Calu3 (cell line): ENCODE measurements around the gene PTAFR. TPM values are rescaled to one million over a fixed set of nuclear protein-coding genes. Genes with fewer than 3 reads are reported as not detected.

Source experiments
- BruUV-seq: library from RNA; stranded (reverse); fragments of 400-500 nt; replicated peaks from 2 replicates; lab custom pipeline; 2021; lab: Mats Ljungman, UMichigan
- CTCF ChIA-PET: fragments of 300-600 bp; sonication (Branson Sonifier 250); formaldehyde crosslinking; loops from one replicate; lab custom pipeline; 2022; ENCODE audit warnings: antibody characterized with exemption; lab: Charles Lee
- DNase-seq: peaks from one replicate; pipeline ENCODE4 v3.0.0; 2022
- H3K27ac Mint-ChIP-seq: one replicate; pipeline ENCODE4 v1.8.0; 2022; ENCODE audit warnings: mixed read lengths; ENCODE audit not compliant: unreplicated experiment
- H3K27me3 Mint-ChIP-seq: one replicate; pipeline ENCODE4 v1.8.0; 2022; ENCODE audit warnings: mixed read lengths; ENCODE audit not compliant: unreplicated experiment
- H3K36me3 Mint-ChIP-seq: one replicate; pipeline ENCODE4 v1.8.0; 2022; ENCODE audit warnings: mild to moderate bottlenecking, moderate library complexity, mixed read lengths; ENCODE audit not compliant: insufficient read depth, unreplicated experiment
- H3K4me1 Mint-ChIP-seq: one replicate; pipeline ENCODE4 v1.8.0; 2022; ENCODE audit warnings: mild to moderate bottlenecking, low read depth, mixed read lengths; ENCODE audit not compliant: unreplicated experiment
- H3K4me3 Mint-ChIP-seq: one replicate; pipeline ENCODE4 v1.8.0; 2022; ENCODE audit warnings: mild to moderate bottlenecking, low read depth, moderate library complexity, mixed read lengths; ENCODE audit not compliant: unreplicated experiment
- H3K9me3 Mint-ChIP-seq: one replicate; pipeline ENCODE4 v1.8.0; 2022; ENCODE audit warnings: low read depth, mixed read lengths; ENCODE audit not compliant: unreplicated experiment
- CTCF ChIP-seq: fragments of 200-600 bp; IDR thresholded peaks from one replicate; pipeline ENCODE4 v1.8.0; 2022; ENCODE audit warnings: antibody characterized with exemption; ENCODE audit not compliant: unreplicated experiment
- intact Hi-C: fragments of 100-400 bp; cut with micrococcal nuclease; formaldehyde crosslinking; loops from one replicate; pipeline ENCODE4 v1.10.0; 2022; ENCODE audit not compliant: unreplicated experiment
- total RNA-seq: library from RNA; stranded (reverse); gene quantifications from 2 replicates; pipeline ENCODE4 v1.2.3, GENCODE V29; 2022

Gene PTAFR
- total RNA-seq, 1 experiment from 2014 or later = 2.5 TPM

- Mint-ChIP-seq H3K27me3 (no peaks in the 10 kb centered on the region), H3K36me3 (no peaks in the 10 kb centered on the region), H3K9me3 (no peaks in the 10 kb centered on the region), H3K27ac (no peak overlapping the region), H3K4me1 (no peaks in the 10 kb centered on the region), H3K4me3 (no peak overlapping the region)
- no peak for TF ChIP-seq CTCF
- intact Hi-C loops = no loop called here
- CTCF ChIA-PET = no interaction called here
- no TSS peak for BruUV-seq
- no peak for DNase-seq
These were observed 3.1 kb downstream of the PTAFR start for GRCh38 chr1:28173151-28173979.

- no TSS peak for BruUV-seq
- no peak overlapping the region for H3K4me3 Mint-ChIP-seq
- H3K27me3 Mint-ChIP-seq = no peaks in the 10 kb centered on the region
- no peaks in the 10 kb centered on the region for H3K4me1 Mint-ChIP-seq
- no peaks in the 10 kb centered on the region for H3K9me3 Mint-ChIP-seq
- no peaks in the 10 kb centered on the region for H3K36me3 Mint-ChIP-seq
- CTCF ChIA-PET = no interaction called here
- DNase-seq = no peak
- intact Hi-C loops = no loop called here
- no peak overlapping the region for H3K27ac Mint-ChIP-seq
- TF ChIP-seq CTCF = no peak
These were observed 3.8 kb downstream of the PTAFR start for GRCh38 chr1:28172713-28173150.

GRCh38 chr1:28171246-28171645, 5.2 kb downstream of the PTAFR start:
- BruUV-seq = no TSS peak
- CTCF ChIA-PET = interaction anchor here (0.6 kb wide), 1 partner anchor 94 kb away, joined by 3 read pairs; no protein-coding TSS in a partner anchor
- H3K9me3 Mint-ChIP-seq = no peaks in the 10 kb centered on the region
- intact Hi-C loops = no loop called here
- H3K36me3 Mint-ChIP-seq = no peaks in the 10 kb centered on the region
- H3K27me3 Mint-ChIP-seq = no peaks in the 10 kb centered on the region
- DNase-seq = no peak
- H3K4me1 Mint-ChIP-seq = no peaks in the 10 kb centered on the region
- H3K27ac Mint-ChIP-seq = no peak overlapping the region
- no peak for TF ChIP-seq CTCF
- no peak overlapping the region for H3K4me3 Mint-ChIP-seq

- Mint-ChIP-seq H3K27me3 (no peaks in the 10 kb centered on the region), H3K27ac (no peak overlapping the region), H3K4me3 (no peak overlapping the region), H3K9me3 (no peaks in the 10 kb centered on the region), H3K4me1 (no peaks in the 10 kb centered on the region), H3K36me3 (no peaks in the 10 kb centered on the region)
- CTCF ChIA-PET = no interaction called here
- DNase-seq = no peak
- BruUV-seq = no TSS peak
- no peak for TF ChIP-seq CTCF
- intact Hi-C loops = no loop called here
These were observed 6.4 kb downstream of the PTAFR start for GRCh38 chr1:28170001-28170596.
